Keratinocyte (primary cell): ENCODE data around the gene CYP4F8.

ENCODE experiments used
- CTCF ChIP-seq, 3 experiments: IDR thresholded peaks in 1 of 3; conservative IDR thresholded peaks in 1 of 3; optimal IDR thresholded peaks in 1 of 3; 2 replicates in 2 of 3; 3 replicates in 1 of 3; pipeline versions ENCODE3 to v1.5.1; 2011; ENCODE audit warnings: low read length in 3 of 3, mild to moderate bottlenecking in 3 of 3, moderate library complexity in 2 of 3, control low read depth in 1 of 3, inconsistent platforms in 1 of 3; ENCODE audit not compliant: insufficient read depth in 2 of 3; ENCODE audit errors: extremely low read depth in 1 of 3
- EZH2 ChIP-seq: IDR thresholded peaks from one replicate; pipeline ENCODE4 v1.6.1; 2012; ENCODE audit warnings: inconsistent platforms, mild to moderate bottlenecking, low read length, moderate library complexity

- TF ChIP-seq CTCF (optimal IDR thresholded peaks at IDR 0.05 in 1 of 3, IDR thresholded peaks at IDR 0.05 in 1 of 3, conservative IDR thresholded peaks at IDR 0.05 in 1 of 3; ENCODE audit: extremely low read depth in 1 of 3, insufficient read depth in 2 of 3, low read length in 3 of 3) (no peak), EZH2 (no peak)
Observed at GRCh38 chr19:15576526-15577156, 38.4 kb upstream of the CYP4F8 start.
